Stimulated activated CD8-positive, alpha-beta memory T cell treated with anti-CD3 and anti-CD28 coated beads, Interleukin-7, amount 100 ng/mL, for 1 hour (primary cell): Measurements from ENCODE around the gene INTS6.

Source experiments
- DNase-seq, 2 donors: peaks; one replicate each; pipeline ENCODE4 v3.0.0-alpha.2; 2020; ENCODE audit warnings: low read depth in 2 of 2

The INTS6 gene

GRCh38 chr13:51317262-51317661, 135.6 kb downstream of the INTS6 start:
- no peak for DNase-seq

- no peak for DNase-seq
Measured at GRCh38 chr13:51313619-51314018, 139.2 kb downstream of the INTS6 start.

- no peak for DNase-seq
Measured at GRCh38 chr13:51311957-51312520, 140.8 kb downstream of the INTS6 start.
